Measurements from ENCODE around the gene ZNF722.
"Not testable (repeated sequence)": the region's sequence is repeated elsewhere in the genome, so short reads cannot be mapped to it uniquely, and the experiment has no call there.

ZNF722 gene

GRCh38 chr7:63998549-63998948, at the start of gene ZNF722:
ZNF722 (plus strand) TSS chr7:63998849; CDS start chr7:63998962, 113 bp downstream.
- H3K4me3 ChIP-seq: no peak within 1 kb of the TSS

GRCh38 chr7:63953181-63953580, 45.5 kb upstream of the ZNF722 start:
- DNase-seq (ENCODE audit: low read depth, low spot score): no peak
- Histone ChIP-seq H3K27ac (no peak overlapping the region), H3K9me3 (ENCODE audit: low read depth, low read length) (no peaks in the 10 kb centered on the region), H3K9ac (ENCODE audit: insufficient read length) (no peak overlapping the region), H3K4me3 (no peak overlapping the region), H3K36me3 (ENCODE audit: insufficient read depth, low read length) (no peaks in the 10 kb centered on the region)
- TF ChIP-seq POLR2AphosphoS5 (IDR thresholded peaks at IDR 0.05; ENCODE audit: borderline replicate concordance, low read depth, low read length) (no peak), FOXP2 (optimal IDR thresholded peaks at IDR 0.05; ENCODE audit: control extremely low read depth, extremely low read length, insufficient read depth) (no peak), EZH2 (IDR thresholded peaks at IDR 0.05) (no peak)

More at GRCh38 chr7:63998549-63998948, at the start of gene ZNF722:
- H3K9ac ChIP-seq (ENCODE audit: insufficient read length): no peak within 1 kb of the TSS
- H3K27ac ChIP-seq: no peak within 1 kb of the TSS
- no peaks in the 10 kb centered on the region for H3K36me3 ChIP-seq (ENCODE audit: insufficient read depth, low read length)
- H3K9me3 ChIP-seq (ENCODE audit: low read depth, low read length): no peaks in the 10 kb centered on the region
- DNase-seq (ENCODE audit: low read depth, low spot score): no peak
- TF ChIP-seq FOXP2 (optimal IDR thresholded peaks at IDR 0.05; ENCODE audit: control extremely low read depth, extremely low read length, insufficient read depth) (no peak), POLR2AphosphoS5 (IDR thresholded peaks at IDR 0.05; ENCODE audit: borderline replicate concordance, low read depth, low read length) (no peak), EZH2 (IDR thresholded peaks at IDR 0.05) (no peak)

- TF ChIP-seq FOXP2 (optimal IDR thresholded peaks at IDR 0.05; ENCODE audit: control extremely low read depth, extremely low read length, insufficient read depth) (no peak), EZH2 (IDR thresholded peaks at IDR 0.05) (no peak), POLR2AphosphoS5 (IDR thresholded peaks at IDR 0.05; ENCODE audit: borderline replicate concordance, low read depth, low read length) (no peak)
- Histone ChIP-seq H3K9ac (ENCODE audit: insufficient read length) (no peak overlapping the region), H3K36me3 (ENCODE audit: insufficient read depth, low read length) (no peaks in the 10 kb centered on the region), H3K9me3 (ENCODE audit: low read depth, low read length) (peaks cover 3% of the 10 kb centered on the region; the same call in 1 of the 2 replicates), H3K4me3 (no peak overlapping the region), H3K27ac (no peak overlapping the region)
- no peak for DNase-seq (ENCODE audit: low read depth, low spot score)
These were observed 30.0 kb upstream of the ZNF722 start for GRCh38 chr7:63968629-63969028.

GRCh38 chr7:64015496-64015895, 16.8 kb downstream of the ZNF722 start:
- H3K4me3 ChIP-seq; DNase-seq (ENCODE audit: low read depth, low spot score); H3K9ac ChIP-seq (ENCODE audit: insufficient read length); H3K27ac ChIP-seq; H3K36me3 ChIP-seq (ENCODE audit: insufficient read depth, low read length); H3K9me3 ChIP-seq (ENCODE audit: low read depth, low read length): not testable (repeated sequence)

- Histone ChIP-seq H3K27ac (no peak overlapping the region), H3K9ac (ENCODE audit: insufficient read length) (no peak overlapping the region), H3K9me3 (ENCODE audit: low read depth, low read length) (no peaks in the 10 kb centered on the region), H3K36me3 (ENCODE audit: insufficient read depth, low read length) (no peaks in the 10 kb centered on the region), H3K4me3 (no peak overlapping the region)
- DNase-seq (ENCODE audit: low read depth, low spot score): no peak
- no peak for TF ChIP-seq POLR2AphosphoS5 (IDR thresholded peaks at IDR 0.05; ENCODE audit: borderline replicate concordance, low read depth, low read length)
- TF ChIP-seq FOXP2 (optimal IDR thresholded peaks at IDR 0.05; ENCODE audit: control extremely low read depth, extremely low read length, insufficient read depth): no peak
- no peak for TF ChIP-seq EZH2 (IDR thresholded peaks at IDR 0.05)
These were observed 36.7 kb downstream of the ZNF722 start for GRCh38 chr7:64035388-64035787.

GRCh38 chr7:64037095-64037494, 38.4 kb downstream of the ZNF722 start:
- no peak for DNase-seq (ENCODE audit: low read depth, low spot score)
- no peak overlapping the region for H3K27ac ChIP-seq
- TF ChIP-seq POLR2AphosphoS5 (IDR thresholded peaks at IDR 0.05; ENCODE audit: borderline replicate concordance, low read depth, low read length): no peak
- TF ChIP-seq EZH2 (IDR thresholded peaks at IDR 0.05): no peak
- no peak for TF ChIP-seq FOXP2 (optimal IDR thresholded peaks at IDR 0.05; ENCODE audit: control extremely low read depth, extremely low read length, insufficient read depth)
- H3K36me3 ChIP-seq (ENCODE audit: insufficient read depth, low read length): no peaks in the 10 kb centered on the region
- H3K4me3 ChIP-seq: no peak overlapping the region
- no peaks in the 10 kb centered on the region for H3K9me3 ChIP-seq (ENCODE audit: low read depth, low read length)
- H3K9ac ChIP-seq (ENCODE audit: insufficient read length): no peak overlapping the region

- H3K27ac ChIP-seq: no peak within 1 kb of the TSS
- H3K9ac ChIP-seq (ENCODE audit: insufficient read length): no peak within 1 kb of the TSS
These were observed 46.8 kb downstream of the ZNF722 start, which contains the start of gene ZNF727 for GRCh38 chr7:64045301-64046040. ZNF727 (plus strand) TSS chr7:64045434; CDS start chr7:64045622, 188 bp downstream.

GRCh38 chr7:64046041-64046389, 47.4 kb downstream of the ZNF722 start:
- no peak overlapping the region for H3K4me3 ChIP-seq
- no peak overlapping the region for H3K27ac ChIP-seq

More at GRCh38 chr7:64045301-64046040, 46.8 kb downstream of the ZNF722 start, which contains the start of gene ZNF727:
- no peak for TF ChIP-seq POLR2AphosphoS5 (IDR thresholded peaks at IDR 0.05; ENCODE audit: borderline replicate concordance, low read depth, low read length)
- no peak for TF ChIP-seq FOXP2 (optimal IDR thresholded peaks at IDR 0.05; ENCODE audit: control extremely low read depth, extremely low read length, insufficient read depth)
- no peak for TF ChIP-seq EZH2 (IDR thresholded peaks at IDR 0.05)
- Histone ChIP-seq H3K9me3 (ENCODE audit: low read depth, low read length) (no peaks in the 10 kb centered on the region), H3K4me3 (no peak within 1 kb of the TSS), H3K36me3 (ENCODE audit: insufficient read depth, low read length) (no peaks in the 10 kb centered on the region)
- no peak for DNase-seq (ENCODE audit: low read depth, low spot score)

More at GRCh38 chr7:64046041-64046389, 47.4 kb downstream of the ZNF722 start:
- DNase-seq (ENCODE audit: low read depth, low spot score): no peak
- Histone ChIP-seq H3K9me3 (ENCODE audit: low read depth, low read length) (no peaks in the 10 kb centered on the region), H3K36me3 (ENCODE audit: insufficient read depth, low read length) (no peaks in the 10 kb centered on the region), H3K9ac (ENCODE audit: insufficient read length) (no peak overlapping the region)
- TF ChIP-seq EZH2 (IDR thresholded peaks at IDR 0.05) (no peak), FOXP2 (optimal IDR thresholded peaks at IDR 0.05; ENCODE audit: control extremely low read depth, extremely low read length, insufficient read depth) (no peak), POLR2AphosphoS5 (IDR thresholded peaks at IDR 0.05; ENCODE audit: borderline replicate concordance, low read depth, low read length) (no peak)
